ENCODE measurements around the gene GPR139.

Gene GPR139

GRCh38 chr16:20073203-20074098 is at the start of gene GPR139:
GPR139 (minus strand) TSS chr16:20073890; CDS start chr16:20073616, 274 bp downstream.
- DNase-seq: no peak

GRCh38 chr16:20122011-20122410 is 48.3 kb upstream of the GPR139 start:
- no peak for DNase-seq

- no peak for DNase-seq
These were observed 40.7 kb upstream of the GPR139 start for GRCh38 chr16:20114356-20114755.

GRCh38 chr16:20111143-20111542 is 37.5 kb upstream of the GPR139 start:
- no peak for DNase-seq

- DNase-seq: no peak
These were observed 33.4 kb upstream of the GPR139 start for GRCh38 chr16:20107083-20107482.

- DNase-seq: no peak
These were observed 31.0 kb upstream of the GPR139 start for GRCh38 chr16:20104563-20105183.

- DNase-seq: no peak
These were observed 28.8 kb upstream of the GPR139 start for GRCh38 chr16:20102521-20102920.

- DNase-seq: no peak
These were observed 28.3 kb upstream of the GPR139 start for GRCh38 chr16:20102021-20102420.

- no peak for DNase-seq
These were observed 25.7 kb upstream of the GPR139 start for GRCh38 chr16:20099375-20099774.

GRCh38 chr16:20094157-20094556 is 20.5 kb upstream of the GPR139 start:
- DNase-seq: no peak

GRCh38 chr16:20089246-20089965 is 15.7 kb upstream of the GPR139 start:
- DNase-seq: no peak

GRCh38 chr16:20084624-20085226 is 11.0 kb upstream of the GPR139 start:
- DNase-seq: peak; percentile 74

- no peak for DNase-seq
These were observed 5.4 kb upstream of the GPR139 start for GRCh38 chr16:20079106-20079505.

GRCh38 chr16:20075243-20075642 is 1.6 kb upstream of the GPR139 start:
- no peak for DNase-seq

- DNase-seq: no peak
These were observed 655 bp upstream of the GPR139 start for GRCh38 chr16:20074099-20074991.

GRCh38 chr16:20072874-20073202 is 852 bp downstream of the GPR139 start:
- DNase-seq: no peak

GRCh38 chr16:20072146-20072873 is 1.4 kb downstream of the GPR139 start:
- no peak for DNase-seq

- DNase-seq: no peak
These were observed 8.8 kb downstream of the GPR139 start for GRCh38 chr16:20064931-20065330.

GRCh38 chr16:20064520-20064919 is 9.2 kb downstream of the GPR139 start:
- no peak for DNase-seq

- DNase-seq: no peak
These were observed 12.6 kb downstream of the GPR139 start for GRCh38 chr16:20061132-20061531.

- no peak for DNase-seq
These were observed 17.3 kb downstream of the GPR139 start for GRCh38 chr16:20056436-20056835.

GRCh38 chr16:20053336-20053735 is 20.4 kb downstream of the GPR139 start:
- DNase-seq: no peak

Measured in OCI-M1 (cell line).